HG03558 (cell line): ENCODE results near the gene BRD1.

Experiments
- ATAC-seq: cut with Tn5 transposase; IDR thresholded peaks from one replicate; pipeline ENCODE4 v1.9.1; 2021; ENCODE audit warnings: moderate number of reproducible peaks; ENCODE audit not compliant: unreplicated experiment; ENCODE audit errors: extremely low read depth

Gene BRD1

GRCh38 chr22:49735901-49736421 is 91.7 kb downstream of the BRD1 start:
- no peak for ATAC-seq

GRCh38 chr22:49735411-49735900 is 92.2 kb downstream of the BRD1 start:
- no peak for ATAC-seq

GRCh38 chr22:49734882-49735281 is 92.8 kb downstream of the BRD1 start:
- no peak for ATAC-seq

- no peak for ATAC-seq
Observed at GRCh38 chr22:49734390-49734789, 93.3 kb downstream of the BRD1 start.

GRCh38 chr22:49733631-49734030 is 94.0 kb downstream of the BRD1 start:
- ATAC-seq, result no peak

- no peak for ATAC-seq
Observed at GRCh38 chr22:49730656-49731055, 97.0 kb downstream of the BRD1 start.

- ATAC-seq, result no peak
Observed at GRCh38 chr22:49728570-49729271, 99.0 kb downstream of the BRD1 start.

- no peak for ATAC-seq
Observed at GRCh38 chr22:49727881-49728569, 99.6 kb downstream of the BRD1 start.

- no peak for ATAC-seq
Observed at GRCh38 chr22:49727191-49727880, 100.3 kb downstream of the BRD1 start.

- ATAC-seq, result no peak
Observed at GRCh38 chr22:49726701-49727101, 101.0 kb downstream of the BRD1 start.

- ATAC-seq, result no peak
Observed at GRCh38 chr22:49726022-49726681, 101.5 kb downstream of the BRD1 start.

- ATAC-seq, result no peak
Observed at GRCh38 chr22:49725516-49725915, 102.2 kb downstream of the BRD1 start.

- no peak for ATAC-seq
Observed at GRCh38 chr22:49724893-49725489, 102.7 kb downstream of the BRD1 start.

GRCh38 chr22:49724030-49724892 is 103.4 kb downstream of the BRD1 start:
- ATAC-seq, result no peak

GRCh38 chr22:49723478-49724029 is 104.1 kb downstream of the BRD1 start:
- no peak for ATAC-seq
